Testis (tissue), 3 donors: ENCODE results near the gene FLNB. TPM values are rescaled to one million over a fixed set of nuclear protein-coding genes. Genes with fewer than 3 reads are reported as not detected.
A peak's percentile ranks its signal among the peaks of the same experiment; 100 is the strongest.

Source experiments
- DNase-seq: peaks from one replicate; pipeline ENCODE4 v3.0.0-alpha.2; 2019
- H3K27ac ChIP-seq, 2 donors: fragments of 200-600 bp; sonication (generic); one replicate each; pipeline ENCODE4 v1.5.1; 2019
- H3K27me3 ChIP-seq: fragments of 200-600 bp; sonication (generic); one replicate; pipeline ENCODE4 v1.5.1; 2019
- H3K36me3 ChIP-seq: fragments of 200-600 bp; sonication (generic); one replicate; pipeline ENCODE4 v1.5.1; 2017; ENCODE audit warnings: low read depth; ENCODE audit errors: missing control alignments
- H3K4me1 ChIP-seq: fragments of 200-600 bp; sonication (generic); one replicate; pipeline ENCODE4 v1.5.1; 2019
- H3K4me3 ChIP-seq, 2 donors: fragments of 200-600 bp; sonication (generic); one replicate each; pipeline ENCODE4 v1.5.1; 2017 to 2019
- H3K9me3 ChIP-seq: fragments of 200-600 bp; sonication (generic); one replicate; pipeline ENCODE4 v1.5.1; 2017
- POLR2A ChIP-seq: fragments of 450-650 bp; IDR thresholded peaks from one replicate; pipeline ENCODE4 v1.6.1; 2017; ENCODE audit warnings: antibody characterized with exemption, mild to moderate bottlenecking, moderate library complexity
- WGBS, 2 donors: methylation state at CpG; one replicate each; pipeline ENCODE4 v1.1.5; 2018; 5-methylcytosine and 5-hydroxymethylcytosine counted together
- intact Hi-C: fragments of 100-400 bp; cut with DNase I; formaldehyde crosslinking; loops from one replicate; pipeline ENCODE4 v1.15.1; 2023; ENCODE audit warnings: low total_unique reads
- polyA plus RNA-seq: library from polyadenylated mRNA; stranded (reverse); fragments of 350-450 nt; fragmentation: Illumina TruSeq; extraction: RNeasy Lipid Tissue Mini Kit (QIAGEN cat#74804); gene quantifications from one replicate; pipeline ENCODE4 v1.2.3, GENCODE V29; 2014; ENCODE audit warnings: low read depth, low replicate concordance; ENCODE audit not compliant: insufficient read depth
- total RNA-seq, 2 donors: library from RNA; depleted of rRNA; stranded (reverse); fragments of >200 nt; gene quantifications; one replicate each; pipeline ENCODE4 v1.2.3, GENCODE V29; 2016
- TF ChIP-seq, protein P1 (sequence below), 3 experiments: fragments of 450-650 bp in 2 of 3; fragments of 200-600 bp in 1 of 3; sonication (generic) in 1 of 3; IDR thresholded peaks; one replicate each; pipeline ENCODE4 v1.5.1; 2016 to 2019; ENCODE audit warnings: antibody characterized with exemption in 3 of 3, mild to moderate bottlenecking in 2 of 3, moderate library complexity in 1 of 3

FLNB gene
- total and polyA plus RNA-seq, 3 donors from 2014 or later, result 105 to 199 (median 166) TPM

DNA sequence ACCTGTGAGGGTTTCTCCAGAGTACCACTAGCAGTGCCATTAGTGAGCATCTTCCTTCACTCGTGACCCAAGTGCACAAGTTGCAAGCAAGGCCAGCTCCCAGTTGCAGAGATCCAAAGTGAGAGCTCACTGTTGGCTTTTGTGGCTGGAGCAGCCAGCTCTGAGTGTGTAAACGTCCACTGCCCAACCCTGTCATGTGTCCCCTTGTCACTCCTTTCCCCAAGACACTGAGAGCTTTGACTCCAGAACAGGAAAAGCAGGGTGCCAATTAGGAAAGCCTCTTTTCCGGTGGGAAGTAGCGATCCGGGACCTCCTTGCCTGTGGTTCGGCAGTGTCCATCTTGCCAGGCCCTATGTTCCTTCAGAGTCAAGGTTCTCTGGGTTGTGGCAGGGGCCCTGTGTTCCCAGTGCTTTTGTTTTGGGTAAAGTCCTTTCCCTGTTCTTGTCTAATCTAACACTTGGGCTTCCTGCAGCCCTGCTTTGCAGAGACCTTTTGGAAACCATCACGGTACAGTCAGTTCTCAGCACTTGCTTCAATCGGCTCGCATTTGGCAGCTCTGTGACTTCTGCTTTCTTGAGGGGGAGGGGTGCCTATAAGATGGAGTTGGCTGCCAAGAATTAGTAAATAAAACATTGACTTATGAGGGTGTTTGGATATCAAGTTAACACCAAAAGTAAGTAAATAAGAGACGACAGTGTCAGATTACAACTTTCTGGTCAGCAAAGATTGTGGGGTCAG lies 112.0 kb downstream of the FLNB start:
- intact Hi-C loops, result no loop called here
- Histone ChIP-seq H3K27ac (peak overlapping the region; percentile 3 to 68), H3K9me3 (no peaks in the 10 kb centered on the region), H3K27me3 (no peaks in the 10 kb centered on the region), H3K4me1 (peaks cover 14% of the 10 kb centered on the region), H3K4me3 (no peak overlapping the region), H3K36me3 (no peaks in the 10 kb centered on the region)
- 28 to 57% methylated on average over 9 to 10 of the region's 10 CpGs for WGBS, 2 donors
- peak; percentile 66 for DNase-seq
- TF ChIP-seq POLR2A, result no peak
- TF ChIP-seq, protein P1, sequence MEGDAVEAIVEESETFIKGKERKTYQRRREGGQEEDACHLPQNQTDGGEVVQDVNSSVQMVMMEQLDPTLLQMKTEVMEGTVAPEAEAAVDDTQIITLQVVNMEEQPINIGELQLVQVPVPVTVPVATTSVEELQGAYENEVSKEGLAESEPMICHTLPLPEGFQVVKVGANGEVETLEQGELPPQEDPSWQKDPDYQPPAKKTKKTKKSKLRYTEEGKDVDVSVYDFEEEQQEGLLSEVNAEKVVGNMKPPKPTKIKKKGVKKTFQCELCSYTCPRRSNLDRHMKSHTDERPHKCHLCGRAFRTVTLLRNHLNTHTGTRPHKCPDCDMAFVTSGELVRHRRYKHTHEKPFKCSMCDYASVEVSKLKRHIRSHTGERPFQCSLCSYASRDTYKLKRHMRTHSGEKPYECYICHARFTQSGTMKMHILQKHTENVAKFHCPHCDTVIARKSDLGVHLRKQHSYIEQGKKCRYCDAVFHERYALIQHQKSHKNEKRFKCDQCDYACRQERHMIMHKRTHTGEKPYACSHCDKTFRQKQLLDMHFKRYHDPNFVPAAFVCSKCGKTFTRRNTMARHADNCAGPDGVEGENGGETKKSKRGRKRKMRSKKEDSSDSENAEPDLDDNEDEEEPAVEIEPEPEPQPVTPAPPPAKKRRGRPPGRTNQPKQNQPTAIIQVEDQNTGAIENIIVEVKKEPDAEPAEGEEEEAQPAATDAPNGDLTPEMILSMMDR (IDR thresholded peaks at IDR 0.05), result no peak

DNA sequence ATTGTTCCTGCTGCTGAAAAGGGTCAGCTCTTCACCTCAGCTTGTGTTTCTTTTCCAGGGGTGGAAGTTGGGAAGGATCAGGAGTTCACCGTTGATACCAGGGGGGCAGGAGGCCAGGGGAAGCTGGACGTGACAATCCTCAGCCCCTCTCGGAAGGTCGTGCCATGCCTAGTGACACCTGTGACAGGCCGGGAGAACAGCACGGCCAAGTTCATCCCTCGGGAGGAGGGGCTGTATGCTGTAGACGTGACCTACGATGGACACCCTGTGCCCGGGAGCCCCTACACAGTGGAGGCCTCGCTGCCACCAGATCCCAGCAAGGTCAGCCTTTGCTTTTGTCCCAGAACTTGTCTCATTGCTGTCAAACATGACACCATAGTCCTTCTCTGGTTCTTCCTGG lies 113.0 kb downstream of the FLNB start:
- no peaks in the 10 kb centered on the region for H3K9me3 ChIP-seq
- 64 to 93% methylated on average over 11 of the region's 11 CpGs for WGBS, 2 donors
- intact Hi-C loops, result no loop called here
- no peaks in the 10 kb centered on the region for H3K36me3 ChIP-seq
- no peak overlapping the region for H3K27ac ChIP-seq
- no peaks in the 10 kb centered on the region for H3K27me3 ChIP-seq
- DNase-seq, result no peak
- TF ChIP-seq, protein P1 (IDR thresholded peaks at IDR 0.05), result no peak
- TF ChIP-seq POLR2A, result no peak
- H3K4me1 ChIP-seq, result peaks cover 9% of the 10 kb centered on the region
- H3K4me3 ChIP-seq, result no peak overlapping the region

DNA sequence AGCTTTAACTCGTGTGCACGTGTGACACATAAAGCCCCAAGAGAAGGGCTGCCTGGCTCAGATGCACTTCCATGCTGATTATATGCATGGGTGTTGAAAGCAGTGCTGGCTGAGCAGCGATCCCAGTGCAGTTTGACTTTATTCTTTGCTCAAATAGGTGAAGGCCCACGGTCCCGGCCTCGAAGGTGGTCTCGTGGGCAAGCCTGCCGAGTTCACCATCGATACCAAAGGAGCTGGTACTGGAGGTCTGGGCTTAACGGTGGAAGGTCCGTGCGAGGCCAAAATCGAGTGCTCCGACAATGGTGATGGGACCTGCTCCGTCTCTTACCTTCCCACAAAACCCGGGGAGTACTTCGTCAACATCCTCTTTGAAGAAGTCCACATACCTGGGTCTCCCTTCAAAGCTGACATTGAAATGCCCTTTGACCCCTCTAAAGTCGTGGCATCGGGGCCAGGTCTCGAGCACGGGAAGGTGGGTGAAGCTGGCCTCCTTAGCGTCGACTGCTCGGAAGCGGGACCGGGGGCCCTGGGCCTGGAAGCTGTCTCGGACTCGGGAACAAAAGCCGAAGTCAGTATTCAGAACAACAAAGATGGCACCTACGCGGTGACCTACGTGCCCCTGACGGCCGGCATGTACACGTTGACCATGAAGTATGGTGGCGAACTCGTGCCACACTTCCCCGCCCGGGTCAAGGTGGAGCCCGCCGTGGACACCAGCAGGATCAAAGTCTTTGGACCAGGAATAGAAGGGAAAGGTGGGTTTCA lies 114.9 kb downstream of the FLNB start:
- intact Hi-C loops, result no loop called here
- Histone ChIP-seq H3K36me3 (no peaks in the 10 kb centered on the region), H3K27ac (no peak overlapping the region), H3K4me3 (no peak overlapping the region), H3K9me3 (no peaks in the 10 kb centered on the region), H3K27me3 (no peaks in the 10 kb centered on the region), H3K4me1 (peaks cover 9% of the 10 kb centered on the region)
- 95 to 96% methylated on average over 30 to 41 of the region's 41 CpGs for WGBS, 2 donors
- TF ChIP-seq, protein P1 (IDR thresholded peaks at IDR 0.05), result no peak
- TF ChIP-seq POLR2A, result no peak
- no peak for DNase-seq

DNA sequence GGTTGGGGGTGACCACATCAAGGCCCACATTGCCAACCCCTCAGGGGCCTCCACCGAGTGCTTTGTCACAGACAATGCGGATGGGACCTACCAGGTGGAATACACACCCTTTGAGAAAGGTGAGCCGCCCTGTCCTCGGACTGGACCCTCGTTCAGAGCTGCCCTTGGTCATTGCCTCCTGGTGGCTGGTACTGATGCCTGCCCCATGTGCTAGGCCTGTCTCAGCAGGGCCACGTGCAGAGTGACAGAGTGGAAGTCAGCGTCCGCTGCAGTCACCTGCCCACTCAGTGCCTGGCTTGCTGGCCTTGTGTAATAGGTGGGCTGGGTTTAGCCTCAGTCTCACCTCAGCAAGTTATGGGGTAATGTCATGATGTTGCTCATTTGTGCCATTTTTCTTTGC lies 116.2 kb downstream of the FLNB start:
- no peak for DNase-seq
- Histone ChIP-seq H3K27me3 (no peaks in the 10 kb centered on the region), H3K36me3 (no peaks in the 10 kb centered on the region), H3K4me1 (peaks cover 9% of the 10 kb centered on the region), H3K4me3 (no peak overlapping the region), H3K27ac (no peak overlapping the region), H3K9me3 (no peaks in the 10 kb centered on the region)
- intact Hi-C loops, result no loop called here
- TF ChIP-seq, protein P1 (IDR thresholded peaks at IDR 0.05), result no peak
- no peak for TF ChIP-seq POLR2A
- WGBS, 2 donors, result 86 to 97% methylated on average over 3 to 7 of the region's 8 CpGs
